ENCODE data around the gene LRRC56.

Gene LRRC56

GRCh38 chr11:526192-526591 is 11.1 kb upstream of the LRRC56 start:
- no peak for DNase-seq

DNA sequence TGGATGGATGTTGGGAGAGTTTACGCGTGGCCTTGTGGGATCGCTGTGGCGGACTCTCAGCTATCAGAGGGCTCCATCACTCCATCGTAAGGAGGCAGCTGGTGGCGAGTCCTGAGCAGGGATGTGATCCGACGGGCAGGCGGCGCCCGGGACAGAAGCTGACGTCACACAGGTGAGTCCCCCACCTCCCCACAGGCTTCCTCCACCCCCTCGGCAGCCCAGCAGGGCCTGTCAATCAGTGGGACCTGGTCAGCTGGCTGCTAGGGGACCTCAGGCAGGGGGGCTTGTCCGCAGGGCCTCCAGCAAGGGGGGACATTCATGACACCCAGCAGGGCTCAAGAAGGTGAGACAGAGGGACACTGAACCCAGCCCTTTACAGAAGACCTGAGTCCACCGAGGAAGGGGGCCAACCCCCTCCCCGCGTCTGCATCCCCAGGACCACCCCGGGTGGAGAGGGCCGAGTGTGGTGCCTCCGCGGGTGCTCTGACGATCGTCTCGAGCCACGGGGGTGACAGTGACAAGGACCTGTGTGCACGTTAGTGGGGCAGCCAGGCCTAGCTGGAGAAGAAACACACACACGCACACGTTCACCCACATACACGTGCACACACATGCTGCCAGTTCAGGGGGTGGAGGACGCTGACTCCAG is 9.0 kb upstream of the LRRC56 start:
- DNase-seq = no peak

DNA sequence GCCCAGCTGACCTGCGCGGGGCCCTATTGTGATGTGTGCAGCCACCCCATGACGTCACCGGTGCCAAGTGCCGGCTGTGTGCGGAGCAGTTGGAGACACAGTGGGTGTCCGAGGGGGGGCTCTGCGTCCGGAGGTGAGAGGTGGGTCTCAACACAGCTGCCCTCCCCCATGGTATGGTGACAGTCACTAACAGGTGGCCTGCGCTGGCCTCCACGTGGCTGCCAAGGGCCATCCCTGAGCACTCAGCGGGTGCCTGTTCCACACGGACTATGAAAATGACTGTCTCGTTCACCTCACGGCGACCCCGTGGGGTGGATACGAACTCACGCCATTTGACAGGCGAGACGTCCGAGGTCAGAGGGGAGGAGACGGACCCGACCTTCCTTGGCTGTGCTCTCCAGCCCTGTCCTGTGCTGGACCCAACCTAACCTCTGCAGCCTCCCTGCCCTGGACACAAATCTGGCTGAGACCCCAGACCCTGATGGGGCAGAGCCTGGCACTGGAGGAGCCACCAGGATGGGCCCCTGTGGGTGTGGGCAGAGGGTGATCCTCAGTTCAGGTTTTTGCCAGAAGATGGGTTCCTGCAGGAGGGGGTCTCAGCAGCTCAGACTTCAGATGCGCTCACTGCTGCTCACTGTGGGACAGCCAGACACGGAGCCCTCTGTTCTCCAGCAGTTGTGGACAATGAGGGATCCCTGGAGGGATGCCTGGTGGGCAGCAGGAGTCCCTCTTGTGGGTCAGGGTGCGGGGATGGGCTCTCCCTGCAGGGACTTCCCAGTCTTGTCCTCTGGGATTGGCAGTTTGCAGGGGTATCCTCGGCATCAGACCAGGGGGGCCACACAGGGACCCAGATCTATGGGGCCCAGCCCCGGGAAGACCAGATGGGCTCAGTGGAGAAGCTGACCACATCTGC is 8.3 kb upstream of the LRRC56 start:
- no peak for DNase-seq

DNA sequence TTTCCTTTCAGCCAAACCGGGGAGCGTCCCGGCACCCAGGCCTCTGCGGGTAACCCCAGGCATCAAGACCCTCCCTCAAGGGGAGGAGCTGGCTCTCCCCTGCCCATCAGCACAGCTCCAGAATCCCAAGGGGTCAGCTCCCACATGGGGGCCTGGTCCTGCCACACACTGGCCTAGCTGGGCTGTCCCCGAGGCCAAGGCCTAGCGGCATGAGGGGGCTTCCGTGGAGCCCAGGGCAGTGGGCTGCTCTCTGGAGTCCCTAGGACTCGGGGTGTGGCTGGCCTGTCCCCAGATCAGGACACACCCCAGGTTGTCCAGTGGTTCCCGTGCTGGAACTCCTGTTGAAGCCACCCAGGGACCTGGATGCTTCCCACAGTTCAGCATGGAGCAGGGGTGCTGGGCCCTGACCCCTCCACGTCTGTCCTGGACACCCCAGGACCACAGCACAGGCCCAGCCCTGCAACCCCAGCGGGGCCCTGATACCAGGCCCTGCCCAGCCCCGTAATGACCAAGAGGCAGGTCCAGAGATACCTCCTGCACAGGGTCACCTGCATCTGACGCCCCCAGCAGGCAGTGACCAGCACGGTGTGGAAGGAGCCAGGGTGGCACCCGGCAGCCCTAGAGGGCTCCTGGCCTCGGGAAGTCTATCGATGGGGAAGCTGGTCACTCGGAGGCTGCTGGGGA is 7.5 kb upstream of the LRRC56 start:
- no peak for DNase-seq

DNA sequence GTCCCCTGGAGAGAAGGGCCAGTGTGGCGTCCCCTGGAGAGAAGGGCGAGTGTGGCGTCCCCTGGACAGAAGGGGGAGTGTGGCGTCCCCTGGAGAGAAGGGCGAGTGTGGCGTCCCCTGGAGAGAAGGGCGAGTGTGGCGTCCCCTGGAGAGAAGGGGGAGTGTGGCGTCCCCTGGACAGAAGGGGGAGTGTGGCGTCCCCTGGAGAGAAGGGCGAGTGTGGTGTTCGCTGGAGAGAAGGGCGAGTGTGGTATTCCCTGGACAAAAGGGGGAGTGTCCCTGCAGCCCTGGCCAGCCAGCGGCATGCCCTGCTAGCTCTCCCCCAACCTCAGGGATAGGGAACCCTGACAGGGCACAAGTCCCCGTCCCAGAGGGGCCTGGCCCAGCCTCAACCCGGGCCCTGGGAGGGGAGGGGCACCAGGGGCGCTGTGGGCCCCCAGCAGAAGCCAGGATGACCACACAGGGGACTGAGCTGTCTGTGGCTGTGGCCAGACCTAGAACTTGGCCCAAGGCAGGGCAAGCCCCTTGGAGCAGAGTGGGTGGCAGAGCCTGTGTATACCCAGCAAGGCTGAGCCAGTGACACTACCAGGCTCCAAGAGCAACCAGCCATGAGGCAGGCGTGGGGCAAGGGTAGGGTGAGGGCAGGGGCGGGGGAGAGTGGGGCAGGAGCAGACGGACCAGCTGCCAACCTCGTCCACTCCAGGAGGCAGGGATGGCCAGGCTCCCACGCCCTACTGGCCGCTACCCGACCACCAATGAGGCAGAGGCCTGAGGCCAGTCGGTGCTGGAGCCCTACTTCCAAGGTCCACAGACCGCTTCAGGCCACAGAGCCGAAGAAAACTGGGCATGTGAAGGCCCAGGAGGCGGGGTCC is 6.1 kb upstream of the LRRC56 start:
- DNase-seq = no peak

- DNase-seq = no peak
Observed at GRCh38 chr11:531919-532526, 5.3 kb upstream of the LRRC56 start.

- no peak for DNase-seq
Observed at GRCh38 chr11:532527-532985, 4.8 kb upstream of the LRRC56 start.

- DNase-seq = no peak
Observed at GRCh38 chr11:532986-533585, 4.2 kb upstream of the LRRC56 start.

DNA sequence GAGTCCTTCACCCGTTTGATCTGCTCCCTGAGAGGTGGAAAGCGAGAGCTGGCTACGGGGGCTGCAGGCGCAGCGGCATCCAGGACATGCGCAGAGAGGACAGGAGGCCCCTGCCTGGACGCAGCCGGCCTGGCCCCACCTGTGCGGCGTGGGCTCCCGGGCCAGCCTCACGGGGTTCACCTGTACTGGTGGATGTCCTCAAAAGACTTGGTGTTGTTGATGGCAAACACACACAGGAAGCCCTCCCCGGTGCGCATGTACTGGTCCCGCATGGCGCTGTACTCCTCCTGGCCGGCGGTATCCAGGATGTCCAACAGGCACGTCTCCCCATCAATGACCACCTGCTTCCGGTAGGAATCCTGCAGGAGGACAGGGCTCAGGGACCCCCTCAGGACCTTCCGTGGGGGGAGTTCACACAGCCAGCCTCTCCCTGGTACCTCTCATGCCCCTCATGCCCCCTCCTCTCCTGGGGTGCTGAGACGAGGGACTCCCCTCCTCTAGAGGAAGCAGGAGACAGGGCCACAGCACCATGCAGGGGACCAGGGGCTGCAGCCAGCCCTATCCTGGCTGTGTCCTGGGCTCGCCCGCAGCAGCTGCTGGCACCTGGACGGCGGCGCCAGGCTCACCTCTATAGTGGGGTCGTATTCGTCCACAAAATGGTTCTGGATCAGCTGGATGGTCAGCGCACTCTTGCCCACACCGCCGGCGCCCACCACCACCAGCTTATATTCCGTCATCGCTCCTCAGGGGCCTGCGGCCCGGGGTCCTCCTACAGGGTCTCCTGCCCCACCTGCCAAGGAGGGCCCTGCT is 3.5 kb upstream of the LRRC56 start:
- no peak for DNase-seq

- DNase-seq = no peak
Observed at GRCh38 chr11:534396-535209, 2.7 kb upstream of the LRRC56 start.

DNA sequence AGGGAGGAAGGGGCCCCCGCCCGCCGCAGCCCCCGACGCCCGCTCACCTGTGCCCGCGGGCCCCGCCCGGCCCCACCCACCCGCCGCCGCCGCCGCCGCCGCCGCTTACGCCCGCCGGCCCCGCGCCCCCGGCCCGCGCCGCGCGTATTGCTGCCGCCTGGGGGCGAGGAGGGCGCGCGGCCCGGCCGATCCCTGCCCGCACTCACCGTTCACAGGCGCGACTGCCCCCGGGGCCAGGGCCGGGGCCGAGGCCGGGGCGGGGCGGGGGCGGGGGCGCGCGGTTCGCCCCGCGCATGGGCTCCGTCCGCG is 2.2 kb upstream of the LRRC56 start:
- no peak for DNase-seq

DNA sequence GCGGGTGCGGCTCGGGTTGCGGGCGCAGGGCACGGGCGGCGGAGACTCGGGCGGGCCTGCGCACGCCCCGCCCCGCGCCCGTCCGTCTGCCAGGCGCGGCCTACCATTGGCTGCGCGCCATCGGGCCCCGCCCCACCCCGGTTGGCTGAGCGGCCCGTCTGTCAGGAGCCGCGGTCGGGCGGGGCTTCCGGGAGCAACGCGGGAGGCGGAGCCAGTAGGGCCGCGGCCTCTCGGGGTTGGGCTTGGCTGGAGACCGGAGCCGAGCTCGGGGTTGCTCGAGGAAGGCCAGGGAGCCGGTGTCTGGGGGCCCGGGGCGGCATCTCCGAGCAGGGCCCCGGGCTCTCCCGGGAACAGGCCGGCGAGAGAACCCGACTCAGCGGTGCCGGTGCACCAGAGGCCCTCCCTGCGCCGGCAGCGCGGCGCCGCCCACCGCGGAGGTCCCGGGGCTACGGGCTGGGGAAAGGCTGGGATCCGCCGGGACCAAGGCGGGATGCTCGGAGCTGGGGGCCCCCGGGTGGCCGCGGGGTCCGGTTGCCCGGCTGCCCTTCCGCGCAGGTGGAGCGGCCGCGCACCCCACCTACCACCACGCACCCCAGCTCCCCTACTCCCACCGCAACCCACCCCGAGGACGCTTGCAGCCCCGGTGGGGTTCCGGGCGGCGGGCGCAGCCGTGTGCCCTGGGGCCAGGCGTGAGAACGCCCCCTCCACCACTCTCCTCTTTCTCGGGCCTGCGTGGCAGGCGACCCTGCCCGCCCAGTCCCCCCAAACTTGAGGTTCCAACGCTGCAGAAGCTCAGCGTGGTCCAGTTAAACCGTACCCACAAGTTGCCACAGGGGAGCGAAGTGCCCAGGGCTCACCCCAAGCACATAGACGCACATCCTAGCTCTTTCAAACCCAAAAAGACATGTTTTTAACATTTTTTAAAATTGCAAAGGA is 1.5 kb upstream of the LRRC56 start, which contains the start of gene HRAS:
HRAS (minus strand) TSS at position 58 of the 936 bp plus-strand sequence.
- DNase-seq = peak; percentile 75 to 78

GRCh38 chr11:537622-538430 is 499 bp downstream of the LRRC56 start:
- no peak for DNase-seq

DNA sequence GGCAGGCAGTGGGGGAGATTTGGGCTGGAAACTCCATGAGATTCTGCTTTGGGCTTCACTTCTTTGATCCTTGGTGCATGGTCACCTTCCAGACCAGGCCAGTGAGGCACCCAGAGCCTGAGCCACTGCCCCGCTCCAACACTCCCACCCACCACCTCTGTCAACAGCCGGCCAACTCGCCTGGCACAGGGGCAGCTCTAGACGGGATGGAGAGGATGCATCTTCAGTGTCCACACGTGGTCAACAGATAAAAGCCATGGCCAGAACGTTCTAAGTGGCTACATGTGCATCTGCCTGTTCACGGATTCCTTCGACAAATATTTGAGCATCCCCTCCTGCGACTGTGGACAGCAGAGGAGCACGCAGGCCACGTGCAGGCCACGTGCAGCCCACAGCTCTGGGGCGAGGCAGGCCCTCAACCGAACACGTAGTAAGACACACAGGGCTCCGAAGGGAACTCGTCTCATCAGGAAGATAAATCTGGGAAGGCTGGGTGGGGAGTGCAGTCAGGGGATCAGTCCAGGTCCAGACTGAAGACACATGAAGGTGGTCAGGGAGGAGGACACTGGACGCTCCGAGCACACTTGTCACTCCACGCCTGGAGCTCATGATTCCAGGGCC is 1.2 kb downstream of the LRRC56 start:
- DNase-seq = no peak

DNA sequence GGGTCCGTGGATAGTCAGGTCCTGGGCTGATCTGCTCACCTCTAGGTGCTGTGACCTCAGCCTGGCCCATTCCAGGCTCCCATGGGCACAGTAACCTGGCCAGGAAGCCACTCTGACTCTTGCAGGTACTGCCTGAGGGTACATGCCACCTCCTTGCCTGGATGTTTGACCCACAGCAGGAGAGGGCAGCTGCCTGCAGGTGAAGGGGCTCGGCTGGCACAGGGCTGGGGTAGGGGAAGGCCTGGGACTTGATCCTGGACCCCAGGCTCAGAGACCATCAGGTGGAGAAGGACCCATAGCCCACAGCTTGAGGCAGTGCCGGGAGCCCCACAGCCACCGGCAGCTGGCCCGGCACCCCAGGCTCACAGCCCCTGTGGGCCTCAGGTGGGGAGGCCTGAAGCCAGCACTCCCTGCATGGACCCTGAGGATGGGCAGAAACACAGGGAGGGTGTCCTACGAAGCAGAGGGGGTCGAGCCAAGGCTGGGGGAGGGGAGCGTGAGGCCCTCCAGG is 2.7 kb downstream of the LRRC56 start:
- no peak for DNase-seq

DNA sequence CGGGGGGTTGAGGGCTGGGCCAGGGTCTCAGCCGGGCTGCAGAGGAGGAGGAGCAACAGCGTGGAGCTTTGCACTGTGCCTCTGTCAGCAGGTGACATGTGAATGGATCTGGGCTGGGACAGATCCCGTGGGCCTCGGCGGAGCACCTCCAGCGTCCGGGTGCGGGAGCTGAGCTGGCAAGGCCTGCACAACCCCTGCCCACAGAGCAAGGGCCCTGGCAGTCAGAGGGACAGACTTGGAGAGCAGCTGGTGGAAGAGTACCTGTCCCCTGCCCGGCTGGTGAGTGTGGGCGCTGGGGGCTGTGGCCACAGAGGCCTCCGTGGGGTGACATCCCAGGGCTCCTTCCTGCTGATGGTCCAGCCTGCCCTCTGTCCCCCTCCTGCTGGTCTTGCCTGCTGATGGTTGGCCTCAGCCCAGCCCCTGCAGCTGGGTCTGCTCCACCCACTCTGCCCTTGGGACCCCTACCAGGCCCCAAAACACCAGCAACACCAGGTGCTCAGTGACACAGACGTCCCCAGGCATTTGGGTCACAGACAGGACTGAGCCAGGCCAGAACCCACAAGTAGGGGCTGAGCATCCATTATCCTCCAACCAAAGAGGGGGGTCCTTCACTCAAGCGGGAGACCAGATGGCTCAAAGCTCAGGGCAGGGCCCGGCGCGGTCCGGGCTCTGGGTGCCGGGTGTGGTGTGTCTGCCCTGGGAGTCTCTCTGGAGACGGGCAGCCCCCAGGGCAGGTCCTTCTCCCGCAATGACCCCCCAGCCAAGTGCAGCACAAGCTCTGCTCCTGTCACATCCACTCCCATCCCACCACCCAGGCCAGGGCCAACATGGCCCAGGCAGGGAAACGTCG is 3.5 kb downstream of the LRRC56 start:
- no peak for DNase-seq
